ENCODE data around the gene BPIFB6.

The BPIFB6 gene

GRCh38 chr20:33067806-33068205 lies 36.4 kb downstream of the BPIFB6 start:
- no peak for DNase-seq (ENCODE audit: low read depth, low spot score)
- H3K36me3 ChIP-seq (ENCODE audit: insufficient read depth, low read length): no peaks in the 10 kb centered on the region
- H3K27ac ChIP-seq: no peak overlapping the region
- TF ChIP-seq POLR2AphosphoS5 (IDR thresholded peaks at IDR 0.05; ENCODE audit: borderline replicate concordance, low read depth, low read length): no peak
- H3K9ac ChIP-seq (ENCODE audit: insufficient read length): no peak overlapping the region
- no peaks in the 10 kb centered on the region for H3K9me3 ChIP-seq (ENCODE audit: low read depth, low read length)
- H3K4me3 ChIP-seq: no peak overlapping the region

DNA sequence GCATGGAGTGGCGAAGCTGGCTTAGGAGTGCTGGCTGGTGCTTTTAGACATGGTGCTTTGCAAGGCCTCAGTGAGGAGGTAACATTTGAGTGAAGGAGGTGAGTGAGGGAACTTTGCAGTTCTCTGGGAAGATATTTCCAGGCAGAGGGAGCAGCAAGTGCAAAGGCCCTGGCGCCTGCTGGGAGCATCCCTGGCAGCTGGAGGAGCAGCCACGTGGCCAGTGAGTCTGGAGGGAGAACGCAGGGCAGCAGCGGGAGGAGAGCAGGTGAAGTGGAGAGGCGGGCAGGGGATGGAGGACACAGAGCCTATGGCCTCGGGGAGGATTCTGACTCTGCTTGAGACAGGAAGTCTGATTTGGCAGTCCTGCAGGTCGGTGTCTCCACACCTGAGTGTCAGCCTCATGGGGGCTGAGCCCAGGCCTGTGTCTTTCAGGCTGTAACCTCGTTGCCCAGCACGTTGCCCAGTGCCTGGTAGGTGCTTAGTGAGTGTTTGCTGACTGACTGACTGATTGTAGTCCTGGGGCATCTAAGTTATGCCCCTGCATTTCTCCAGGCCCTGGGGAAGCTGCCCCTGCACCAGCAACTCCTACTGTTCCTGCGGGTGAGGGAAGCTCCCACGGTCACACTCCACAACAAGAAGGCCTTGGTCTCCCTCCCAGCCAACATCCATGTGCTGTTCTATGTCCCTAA lies 36.9 kb downstream of the BPIFB6 start:
- H3K4me3 ChIP-seq: no peak overlapping the region
- H3K36me3 ChIP-seq (ENCODE audit: insufficient read depth, low read length): no peaks in the 10 kb centered on the region
- no peaks in the 10 kb centered on the region for H3K9me3 ChIP-seq (ENCODE audit: low read depth, low read length)
- H3K9ac ChIP-seq (ENCODE audit: insufficient read length): no peak overlapping the region
- DNase-seq (ENCODE audit: low read depth, low spot score): no peak
- no peak for TF ChIP-seq POLR2AphosphoS5 (IDR thresholded peaks at IDR 0.05; ENCODE audit: borderline replicate concordance, low read depth, low read length)
- no peak for TF ChIP-seq FOXP2 (optimal IDR thresholded peaks at IDR 0.05; ENCODE audit: control extremely low read depth, extremely low read length, insufficient read depth)
- TF ChIP-seq EZH2 (IDR thresholded peaks at IDR 0.05): no peak
- H3K27ac ChIP-seq: no peak overlapping the region

DNA sequence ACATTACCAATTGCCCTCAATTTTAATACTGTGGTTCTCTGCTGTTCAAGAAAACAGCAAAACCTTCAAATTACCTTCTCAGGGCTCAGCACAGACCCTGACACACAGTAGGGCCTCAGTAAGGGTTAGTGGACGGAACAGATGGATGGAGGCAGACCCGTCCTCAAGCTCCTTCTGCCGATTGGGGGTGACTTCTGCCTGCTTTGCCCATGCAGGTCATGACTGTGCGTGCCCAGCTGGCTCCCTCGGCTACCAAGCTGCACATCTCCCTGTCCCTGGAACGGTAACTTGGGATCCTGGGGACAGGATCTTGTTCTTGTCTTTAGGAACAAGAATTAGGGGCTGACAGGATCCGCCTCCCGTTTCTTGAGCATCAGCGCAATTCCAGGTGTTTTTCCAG lies 38.2 kb downstream of the BPIFB6 start:
- H3K36me3 ChIP-seq (ENCODE audit: insufficient read depth, low read length): no peaks in the 10 kb centered on the region
- no peak for DNase-seq (ENCODE audit: low read depth, low spot score)
- H3K27ac ChIP-seq: no peak overlapping the region
- no peak overlapping the region for H3K9ac ChIP-seq (ENCODE audit: insufficient read length)
- no peak for TF ChIP-seq EZH2 (IDR thresholded peaks at IDR 0.05)
- TF ChIP-seq POLR2AphosphoS5 (IDR thresholded peaks at IDR 0.05; ENCODE audit: borderline replicate concordance, low read depth, low read length): no peak
- no peak for TF ChIP-seq FOXP2 (optimal IDR thresholded peaks at IDR 0.05; ENCODE audit: control extremely low read depth, extremely low read length, insufficient read depth)
- no peaks in the 10 kb centered on the region for H3K9me3 ChIP-seq (ENCODE audit: low read depth, low read length)
- no peak overlapping the region for H3K4me3 ChIP-seq

- no peak overlapping the region for H3K9ac ChIP-seq (ENCODE audit: insufficient read length)
- H3K36me3 ChIP-seq (ENCODE audit: insufficient read depth, low read length): no peaks in the 10 kb centered on the region
- no peak overlapping the region for H3K27ac ChIP-seq
- no peak for DNase-seq (ENCODE audit: low read depth, low spot score)
- no peak overlapping the region for H3K4me3 ChIP-seq
- TF ChIP-seq EZH2 (IDR thresholded peaks at IDR 0.05) (no peak), POLR2AphosphoS5 (IDR thresholded peaks at IDR 0.05; ENCODE audit: borderline replicate concordance, low read depth, low read length) (no peak), FOXP2 (optimal IDR thresholded peaks at IDR 0.05; ENCODE audit: control extremely low read depth, extremely low read length, insufficient read depth) (no peak)
- H3K9me3 ChIP-seq (ENCODE audit: low read depth, low read length): no peaks in the 10 kb centered on the region
Observed at GRCh38 chr20:33070111-33071053, 38.9 kb downstream of the BPIFB6 start.

DNA sequence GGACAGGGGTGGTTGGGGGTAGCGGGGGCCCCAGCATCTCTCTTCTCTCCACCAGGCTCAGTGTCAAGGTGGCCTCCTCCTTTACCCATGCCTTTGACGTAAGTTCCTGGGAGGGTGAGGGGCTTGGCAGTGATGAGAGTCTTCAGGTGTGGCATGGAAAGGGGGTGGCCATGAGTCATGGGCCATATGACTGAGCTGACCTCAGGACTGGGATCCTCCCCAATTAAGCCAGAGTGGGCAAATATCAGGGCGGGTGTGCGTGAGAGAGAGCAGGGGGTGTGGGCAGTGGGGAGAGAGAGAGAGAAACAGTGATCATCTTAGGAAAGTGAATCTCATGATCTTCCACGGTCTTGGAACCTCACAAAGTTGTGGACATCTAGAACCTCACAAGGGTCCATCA lies 39.8 kb downstream of the BPIFB6 start:
- Histone ChIP-seq H3K9me3 (ENCODE audit: low read depth, low read length) (no peaks in the 10 kb centered on the region), H3K4me3 (no peak overlapping the region), H3K9ac (ENCODE audit: insufficient read length) (no peak overlapping the region), H3K27ac (no peak overlapping the region), H3K36me3 (ENCODE audit: insufficient read depth, low read length) (no peaks in the 10 kb centered on the region)
- no peak for DNase-seq (ENCODE audit: low read depth, low spot score)
- no peak for TF ChIP-seq EZH2 (IDR thresholded peaks at IDR 0.05)
- TF ChIP-seq POLR2AphosphoS5 (IDR thresholded peaks at IDR 0.05; ENCODE audit: borderline replicate concordance, low read depth, low read length): no peak
- no peak for TF ChIP-seq FOXP2 (optimal IDR thresholded peaks at IDR 0.05; ENCODE audit: control extremely low read depth, extremely low read length, insufficient read depth)

- Histone ChIP-seq H3K9me3 (ENCODE audit: low read depth, low read length) (no peaks in the 10 kb centered on the region), H3K36me3 (ENCODE audit: insufficient read depth, low read length) (no peaks in the 10 kb centered on the region), H3K27ac (no peak overlapping the region), H3K9ac (ENCODE audit: insufficient read length) (no peak overlapping the region), H3K4me3 (no peak overlapping the region)
- no peak for TF ChIP-seq POLR2AphosphoS5 (IDR thresholded peaks at IDR 0.05; ENCODE audit: borderline replicate concordance, low read depth, low read length)
- TF ChIP-seq FOXP2 (optimal IDR thresholded peaks at IDR 0.05; ENCODE audit: control extremely low read depth, extremely low read length, insufficient read depth): no peak
- no peak for TF ChIP-seq EZH2 (IDR thresholded peaks at IDR 0.05)
- DNase-seq (ENCODE audit: low read depth, low spot score): no peak
Observed at GRCh38 chr20:33072362-33072761, 40.9 kb downstream of the BPIFB6 start.

- H3K4me3 ChIP-seq: no peak overlapping the region
- H3K9me3 ChIP-seq (ENCODE audit: low read depth, low read length): no peaks in the 10 kb centered on the region
- H3K36me3 ChIP-seq (ENCODE audit: insufficient read depth, low read length): no peaks in the 10 kb centered on the region
- H3K27ac ChIP-seq: no peak overlapping the region
- DNase-seq (ENCODE audit: low read depth, low spot score): no peak
- no peak for TF ChIP-seq FOXP2 (optimal IDR thresholded peaks at IDR 0.05; ENCODE audit: control extremely low read depth, extremely low read length, insufficient read depth)
- no peak for TF ChIP-seq POLR2AphosphoS5 (IDR thresholded peaks at IDR 0.05; ENCODE audit: borderline replicate concordance, low read depth, low read length)
- TF ChIP-seq EZH2 (IDR thresholded peaks at IDR 0.05): no peak
- H3K9ac ChIP-seq (ENCODE audit: insufficient read length): no peak overlapping the region
Observed at GRCh38 chr20:33072813-33073212, 41.4 kb downstream of the BPIFB6 start.

DNA sequence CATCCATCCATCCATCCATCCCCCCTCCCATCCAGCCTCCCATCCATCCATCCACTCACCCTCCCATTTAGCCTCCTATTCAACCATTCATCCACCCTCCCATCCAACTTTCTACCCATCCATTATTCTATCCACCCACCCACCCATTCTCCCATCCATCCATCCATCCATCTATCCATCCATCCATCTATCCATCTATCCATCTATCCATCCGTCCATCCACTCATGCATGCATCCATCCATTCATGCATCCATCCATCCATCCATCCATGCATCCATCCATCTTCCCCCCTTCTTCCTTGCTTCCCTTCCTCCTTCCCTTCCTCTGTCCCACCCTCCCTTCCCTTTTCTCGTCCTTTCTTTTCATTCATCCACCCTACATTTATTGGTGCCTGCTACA lies 43.2 kb downstream of the BPIFB6 start:
- Histone ChIP-seq H3K9ac (ENCODE audit: insufficient read length) (no peak overlapping the region), H3K27ac (no peak overlapping the region), H3K4me3 (no peak overlapping the region), H3K36me3 (ENCODE audit: insufficient read depth, low read length) (no peaks in the 10 kb centered on the region), H3K9me3 (ENCODE audit: low read depth, low read length) (no peaks in the 10 kb centered on the region)
- TF ChIP-seq EZH2 (IDR thresholded peaks at IDR 0.05) (no peak), FOXP2 (optimal IDR thresholded peaks at IDR 0.05; ENCODE audit: control extremely low read depth, extremely low read length, insufficient read depth) (no peak), POLR2AphosphoS5 (IDR thresholded peaks at IDR 0.05; ENCODE audit: borderline replicate concordance, low read depth, low read length) (no peak)
- DNase-seq (ENCODE audit: low read depth, low spot score): no peak

Data from SK-N-MC (cell line).